Activated CD4-positive, alpha-beta T cell treated with anti-CD3 and anti-CD28 coated beads, Interleukin-2, Interleukin-6, amounts not matched to agents 100 ng/mL and 50 ng/mL, durations not matched to agents 16 hours and 8 hours (primary cell): ENCODE data around the gene VMP1.
"Not testable (repeated sequence)": the region's sequence is repeated elsewhere in the genome, so short reads cannot be mapped to it uniquely, and the experiment has no call there.

Experiments used
- DNase-seq: peaks from one replicate; pipeline ENCODE4 v3.0.0-alpha.2; 2020

The VMP1 gene

GRCh38 chr17:59712862-59713261 lies 5.4 kb downstream of the VMP1 start:
- no peak for DNase-seq

GRCh38 chr17:59714255-59714654 lies 6.8 kb downstream of the VMP1 start:
- no peak for DNase-seq

GRCh38 chr17:59716427-59716826 lies 9.0 kb downstream of the VMP1 start:
- no peak for DNase-seq

- no peak for DNase-seq
These were observed 12.1 kb downstream of the VMP1 start for GRCh38 chr17:59719526-59719925.

GRCh38 chr17:59722623-59723022 lies 15.2 kb downstream of the VMP1 start:
- no peak for DNase-seq

- DNase-seq, result no peak
These were observed 15.6 kb downstream of the VMP1 start for GRCh38 chr17:59723041-59723440.

- no peak for DNase-seq
These were observed 16.2 kb downstream of the VMP1 start for GRCh38 chr17:59723607-59724006.

GRCh38 chr17:59725691-59726090 lies 18.2 kb downstream of the VMP1 start:
- DNase-seq, result no peak

- no peak for DNase-seq
These were observed 20.5 kb downstream of the VMP1 start for GRCh38 chr17:59727817-59728533.

- no peak for DNase-seq
These were observed 22.9 kb downstream of the VMP1 start for GRCh38 chr17:59730268-59730834.

- no peak for DNase-seq
These were observed 26.2 kb downstream of the VMP1 start for GRCh38 chr17:59733697-59734096.

- DNase-seq, result no peak
These were observed 26.8 kb downstream of the VMP1 start for GRCh38 chr17:59734226-59734625.

GRCh38 chr17:59737324-59737723 lies 29.9 kb downstream of the VMP1 start:
- DNase-seq, result no peak

- DNase-seq, result no peak
These were observed 36.4 kb downstream of the VMP1 start for GRCh38 chr17:59743842-59744241.

- DNase-seq, result no peak
These were observed 37.6 kb downstream of the VMP1 start for GRCh38 chr17:59745040-59745439.

GRCh38 chr17:59746849-59747445 lies 39.5 kb downstream of the VMP1 start:
- peak; percentile 55 for DNase-seq

GRCh38 chr17:59748591-59748990 lies 41.1 kb downstream of the VMP1 start:
- no peak for DNase-seq

GRCh38 chr17:59751955-59752413 lies 44.5 kb downstream of the VMP1 start:
- peak; percentile 88 for DNase-seq

- DNase-seq, result no peak
These were observed 45.0 kb downstream of the VMP1 start for GRCh38 chr17:59752446-59752845.

GRCh38 chr17:59752922-59753321 lies 45.5 kb downstream of the VMP1 start:
- DNase-seq, result no peak

GRCh38 chr17:59753522-59754467 lies 46.3 kb downstream of the VMP1 start:
- DNase-seq, result peak; percentile 89

GRCh38 chr17:59754552-59754951 lies 47.1 kb downstream of the VMP1 start:
- peak; percentile 80 for DNase-seq

- DNase-seq, result not testable (repeated sequence)
These were observed 47.6 kb downstream of the VMP1 start for GRCh38 chr17:59755069-59755468.
